Measurements from ENCODE around the gene UBR3. TPM values are rescaled to one million over a fixed set of nuclear protein-coding genes. Genes with fewer than 3 reads are reported as not detected.

Gene UBR3
- total RNA-seq, 1 experiment from 2014 or later, result 21.9 TPM

DNA sequence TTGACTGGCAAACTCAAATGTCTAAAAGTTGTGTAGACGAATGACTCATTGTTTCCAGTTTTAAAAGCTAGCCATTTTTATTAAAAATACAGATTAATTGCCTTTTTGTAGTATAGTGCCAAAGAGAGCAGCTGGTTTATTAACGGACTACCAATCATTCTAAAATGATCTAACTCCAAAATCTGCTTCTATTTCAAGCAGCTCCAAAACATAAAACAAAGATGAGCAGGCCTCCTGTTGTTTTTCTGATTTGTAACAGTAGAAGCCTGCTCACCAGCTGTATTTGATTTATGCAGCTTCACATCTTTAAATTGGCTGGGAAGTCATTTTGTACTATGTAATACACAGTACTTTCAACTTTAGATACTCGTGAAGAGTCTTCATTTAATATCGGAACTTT lies 171.8 kb downstream of the UBR3 start:
- TF ChIP-seq, protein P1, sequence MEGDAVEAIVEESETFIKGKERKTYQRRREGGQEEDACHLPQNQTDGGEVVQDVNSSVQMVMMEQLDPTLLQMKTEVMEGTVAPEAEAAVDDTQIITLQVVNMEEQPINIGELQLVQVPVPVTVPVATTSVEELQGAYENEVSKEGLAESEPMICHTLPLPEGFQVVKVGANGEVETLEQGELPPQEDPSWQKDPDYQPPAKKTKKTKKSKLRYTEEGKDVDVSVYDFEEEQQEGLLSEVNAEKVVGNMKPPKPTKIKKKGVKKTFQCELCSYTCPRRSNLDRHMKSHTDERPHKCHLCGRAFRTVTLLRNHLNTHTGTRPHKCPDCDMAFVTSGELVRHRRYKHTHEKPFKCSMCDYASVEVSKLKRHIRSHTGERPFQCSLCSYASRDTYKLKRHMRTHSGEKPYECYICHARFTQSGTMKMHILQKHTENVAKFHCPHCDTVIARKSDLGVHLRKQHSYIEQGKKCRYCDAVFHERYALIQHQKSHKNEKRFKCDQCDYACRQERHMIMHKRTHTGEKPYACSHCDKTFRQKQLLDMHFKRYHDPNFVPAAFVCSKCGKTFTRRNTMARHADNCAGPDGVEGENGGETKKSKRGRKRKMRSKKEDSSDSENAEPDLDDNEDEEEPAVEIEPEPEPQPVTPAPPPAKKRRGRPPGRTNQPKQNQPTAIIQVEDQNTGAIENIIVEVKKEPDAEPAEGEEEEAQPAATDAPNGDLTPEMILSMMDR (conservative IDR thresholded peaks at IDR 0.05), result no peak
- no peak overlapping the region for H3K4ac ChIP-seq (ENCODE audit: low read depth, low read length)

More for the DNA sequence above, 171.8 kb downstream of the UBR3 start:
- WGBS (ENCODE audit: extremely low coverage, insufficient read length, low lambda C conversion rate), result no CpG with 5 or more reads among the region's 4 CpGs
- H2BK12ac ChIP-seq (ENCODE audit: insufficient read length, low read depth, low read length), result no peak overlapping the region
- Mint-ChIP-seq H3K4me1 (peaks cover 0 to 3% of the 10 kb centered on the region in 2 experiments; a peak in 1 of 4 replicates), H3K27me3 (ENCODE audit: low read depth) (no peaks in the 10 kb centered on the region), H3K4me3 (no peak overlapping the region), H3K36me3 (ENCODE audit: insufficient read depth in 1 of 3, low read depth in 3 of 3) (peaks cover 19 to 57% (median 36%) of the 10 kb centered on the region in 3 experiments; a peak in 6 of 7 replicates), H3K9me3 (peaks cover 4 to 12% of the 10 kb centered on the region in 2 experiments; a peak in 3 of 5 replicates), H3K27ac (no peak overlapping the region)
- no peaks in the 10 kb centered on the region for H3K4me1 ChIP-seq (ENCODE audit: insufficient read depth, low read length)
- no peak overlapping the region for H2BK20ac ChIP-seq (ENCODE audit: low read depth, low read length, poor library complexity, severe bottlenecking)
- no peaks in the 10 kb centered on the region for H3K23me2 ChIP-seq (ENCODE audit: insufficient read length, low read depth, low read length, poor library complexity, severe bottlenecking)
- H3K9ac ChIP-seq (ENCODE audit: extremely low read depth, insufficient read length, low read length), result no peak overlapping the region
- H3K4me2 ChIP-seq (ENCODE audit: insufficient read depth, insufficient read length, low read length), result no peak overlapping the region
- no peak for DNase-seq
- H2AK5ac ChIP-seq (ENCODE audit: insufficient read length, low read length), result no peak overlapping the region
- no peak overlapping the region for H3T11ph ChIP-seq (ENCODE audit: low read length)
- no peaks in the 10 kb centered on the region for H3K27me3 ChIP-seq (ENCODE audit: insufficient read depth, low read length)
- H3K14ac ChIP-seq (ENCODE audit: insufficient read depth, low read length), result no peak overlapping the region
- H4K20me1 ChIP-seq (ENCODE audit: control insufficient read depth, insufficient read depth, insufficient read length), result no peaks in the 10 kb centered on the region
- H4K91ac ChIP-seq (ENCODE audit: insufficient read length, low read depth, low read length), result no peak overlapping the region
- no peak overlapping the region for H3K18ac ChIP-seq (ENCODE audit: insufficient read length, low read depth, low read length)
- no peak overlapping the region for H3K27ac ChIP-seq (ENCODE audit: insufficient read length, low read depth, low read length)
- H3K9me3 ChIP-seq (ENCODE audit: control insufficient read depth, low read depth, low read length), result no peaks in the 10 kb centered on the region
- H3K79me2 ChIP-seq (ENCODE audit: insufficient read depth, low read length), result no peaks in the 10 kb centered on the region
- no peak overlapping the region for H4K8ac ChIP-seq (replicated peaks; ENCODE audit: insufficient read length, low read depth, low read length)
- H2BK120ac ChIP-seq (ENCODE audit: low read depth, low read length, poor library complexity, severe bottlenecking), result no peak overlapping the region
- H2AFZ ChIP-seq (ENCODE audit: low read length), result no peak overlapping the region
- H2BK15ac ChIP-seq (ENCODE audit: low read depth, low read length), result no peak overlapping the region
- no peak overlapping the region for H2BK5ac ChIP-seq (ENCODE audit: insufficient read length, low read length)
- no peak overlapping the region for H4K5ac ChIP-seq (ENCODE audit: insufficient read length, low read depth, low read length)
- no peak overlapping the region for H3K56ac ChIP-seq (ENCODE audit: insufficient read length, low read depth, low read length)
- H3K23ac ChIP-seq (ENCODE audit: insufficient read length, low read depth, low read length), result no peak overlapping the region
- H3K79me1 ChIP-seq (ENCODE audit: insufficient read depth, low read depth, low read length, poor library complexity, severe bottlenecking), result no peaks in the 10 kb centered on the region

All from H9 (cell line).